Measurements from ENCODE around the gene LAPTM4A. TPM values are rescaled to one million over a fixed set of nuclear protein-coding genes. Genes with fewer than 3 reads are reported as not detected.

LAPTM4A gene
- total RNA-seq, 4 donors from 2014 or later: 88.8 to 159 (median 128) TPM

GRCh38 chr2:20052861-20053281, 1.4 kb upstream of the LAPTM4A start:
- no peaks in the 10 kb centered on the region for H3K9me3 ChIP-seq
- H3K27me3 ChIP-seq: no peaks in the 10 kb centered on the region
- peak overlapping the region; percentile 98 for H3K27ac ChIP-seq
- peak in 1 of 2 donors; percentile 82 for DNase-seq (ENCODE audit: low spot score in 2 of 2)
- H3K4me1 ChIP-seq: peaks cover 37% of the 10 kb centered on the region
- WGBS: 7% methylated on average over 5 of the region's 5 CpGs
- H3K4me3 ChIP-seq: peak overlapping the region; percentile 95
- no peaks in the 10 kb centered on the region for H3K36me3 ChIP-seq
- TF ChIP-seq POLR2AphosphoS5 (IDR thresholded peaks at IDR 0.05): no peak
- TF ChIP-seq EP300 (IDR thresholded peaks at IDR 0.05): no peak
- no peak for TF ChIP-seq CTCF (IDR thresholded peaks at IDR 0.05)
- TF ChIP-seq POLR2A (IDR thresholded peaks at IDR 0.05): no peak

GRCh38 chr2:20052229-20052851, 912 bp upstream of the LAPTM4A start:
- H3K4me3 ChIP-seq: peak overlapping the region; percentile 95
- TF ChIP-seq EP300 (IDR thresholded peaks at IDR 0.05) (no peak), POLR2AphosphoS5 (IDR thresholded peaks at IDR 0.05) (no peak), CTCF (IDR thresholded peaks at IDR 0.05) (no peak)
- no peaks in the 10 kb centered on the region for H3K36me3 ChIP-seq
- no peak for DNase-seq (ENCODE audit: low spot score in 2 of 2)
- H3K27ac ChIP-seq: peak overlapping the region; percentile 98
- no peaks in the 10 kb centered on the region for H3K27me3 ChIP-seq
- H3K9me3 ChIP-seq: no peaks in the 10 kb centered on the region
- 2% methylated on average over 10 of the region's 10 CpGs for WGBS
- H3K4me1 ChIP-seq: peaks cover 39% of the 10 kb centered on the region

GRCh38 chr2:20050646-20051531, 539 bp downstream of the LAPTM4A start:
- no peaks in the 10 kb centered on the region for H3K27me3 ChIP-seq
- peak in 1 of 2 donors; percentile 68 for DNase-seq (ENCODE audit: low spot score in 2 of 2)
- peaks cover 3% of the 10 kb centered on the region for H3K36me3 ChIP-seq
- H3K9me3 ChIP-seq: no peaks in the 10 kb centered on the region
- H3K4me3 ChIP-seq: peak overlapping the region; percentile 95
- WGBS: under 1% methylated on average over 41 of the region's 47 CpGs
- TF ChIP-seq EP300 (IDR thresholded peaks at IDR 0.05) (no peak), POLR2AphosphoS5 (IDR thresholded peaks at IDR 0.05) (no peak), POLR2A (IDR thresholded peaks at IDR 0.05) (no peak), CTCF (IDR thresholded peaks at IDR 0.05) (no peak)
- H3K4me1 ChIP-seq: peaks cover 47% of the 10 kb centered on the region
- peak overlapping the region; percentile 98 for H3K27ac ChIP-seq

GRCh38 chr2:20050104-20050645, 1.3 kb downstream of the LAPTM4A start:
- WGBS: 1% methylated on average over 10 of the region's 10 CpGs
- DNase-seq (ENCODE audit: low spot score in 2 of 2): no peak
- TF ChIP-seq POLR2AphosphoS5 (IDR thresholded peaks at IDR 0.05): no peak
- peak in 1 of 2 donors; percentile 49 for TF ChIP-seq POLR2A (IDR thresholded peaks at IDR 0.05)

GRCh38 chr2:20049637-20050036, 1.8 kb downstream of the LAPTM4A start:
- Histone ChIP-seq H3K27ac (peak overlapping the region; percentile 98), H3K27me3 (no peaks in the 10 kb centered on the region), H3K4me3 (peak overlapping the region; percentile 95), H3K9me3 (no peaks in the 10 kb centered on the region), H3K4me1 (peaks cover 60% of the 10 kb centered on the region), H3K36me3 (peaks cover 3% of the 10 kb centered on the region)
- TF ChIP-seq POLR2AphosphoS5 (IDR thresholded peaks at IDR 0.05) (no peak), POLR2A (IDR thresholded peaks at IDR 0.05) (no peak), EP300 (IDR thresholded peaks at IDR 0.05) (no peak), CTCF (IDR thresholded peaks at IDR 0.05) (no peak)
- WGBS: 4% methylated on average over 4 of the region's 4 CpGs
- no peak for DNase-seq (ENCODE audit: low spot score in 2 of 2)

More at GRCh38 chr2:20050104-20050645, 1.3 kb downstream of the LAPTM4A start:
- peak overlapping the region; percentile 98 for H3K27ac ChIP-seq
- H3K27me3 ChIP-seq: no peaks in the 10 kb centered on the region
- H3K4me1 ChIP-seq: peaks cover 54% of the 10 kb centered on the region
- H3K4me3 ChIP-seq: peak overlapping the region; percentile 95
- peaks cover 3% of the 10 kb centered on the region for H3K36me3 ChIP-seq
- H3K9me3 ChIP-seq: no peaks in the 10 kb centered on the region
